HEK293 (cell line): ENCODE measurements around the gene CARNS1.

Source experiments
- CTCF ChIA-PET: fragments of 350-600 bp; formaldehyde crosslinking; extraction: SDS; loops from one replicate; lab custom pipeline; 2021; ENCODE audit warnings: antibody characterized with exemption; lab: Yijun Ruan, JAX
- POLR2A ChIA-PET: fragments of 300-600 bp; formaldehyde crosslinking; extraction: SDS; loops from one replicate; lab custom pipeline; 2020; ENCODE audit warnings: antibody characterized with exemption, inconsistent platforms; lab: Yijun Ruan, JAX
- H3K27ac ChIP-seq: fragments of 200-500 bp; sonication (Bioruptor generic); 2 replicates; pipeline ENCODE4 v1.5.1; 2014; ENCODE audit warnings: low read depth, low read length, control low read depth, inconsistent platforms; ENCODE audit errors: extremely low read depth
- H3K36me3 ChIP-seq, 2 experiments: fragments of 200-500 bp in 1 of 2; sonication (Bioruptor generic) in 1 of 2; 1 replicate in 1 of 2; 2 replicates in 1 of 2; pipeline ENCODE4 v1.5.1; 2014 to 2017; ENCODE audit warnings: inconsistent platforms in 2 of 2, low read length in 2 of 2; ENCODE audit not compliant: control insufficient read depth in 2 of 2, insufficient read depth in 1 of 2
- H3K4me1 ChIP-seq: fragments of 200-500 bp; sonication (Bioruptor generic); 2 replicates; pipeline ENCODE4 v1.5.1; 2014; ENCODE audit warnings: mild to moderate bottlenecking, low read length, inconsistent platforms; ENCODE audit not compliant: control insufficient read depth, insufficient read depth
- H3K4me3 ChIP-seq: 2 replicates; pipeline ENCODE4 v1.5.1; 2011; ENCODE audit warnings: low read depth, mild to moderate bottlenecking, control low read depth, low read length, moderate library complexity
- H3K9me3 ChIP-seq: fragments of 200-500 bp; sonication (Bioruptor generic); 2 replicates; pipeline ENCODE4 v1.5.1; 2014; ENCODE audit warnings: low read depth, low read length, inconsistent platforms; ENCODE audit not compliant: control insufficient read depth, insufficient read depth
- IKZF3 ChIP-seq: fragments of 450-650 bp; IDR thresholded peaks from 2 replicates; pipeline ENCODE4 v1.5.0; 2018; ENCODE audit warnings: missing biosample characterization, mild to moderate bottlenecking, missing genetic modification characterization, moderate library complexity
- REST ChIP-seq: fragments of 450-650 bp; formaldehyde crosslinking; IDR thresholded peaks from 2 replicates; pipeline ENCODE4 v1.5.1; 2016; ENCODE audit warnings: missing biosample characterization, missing genetic modification characterization
- SP7 ChIP-seq: fragments of 450-650 bp; formaldehyde crosslinking; IDR thresholded peaks from 2 replicates; pipeline ENCODE4 v1.5.1; 2016; ENCODE audit warnings: missing biosample characterization, missing genetic modification characterization
- ZNF132 ChIP-seq: fragments of 450-650 bp; formaldehyde crosslinking; IDR thresholded peaks from 2 replicates; pipeline ENCODE4 v1.5.1; 2017; ENCODE audit warnings: missing biosample characterization, missing genetic modification characterization, borderline replicate concordance
- ZNF24 ChIP-seq: fragments of 450-650 bp; formaldehyde crosslinking; IDR thresholded peaks from 2 replicates; pipeline ENCODE4 v1.5.1; 2016; ENCODE audit warnings: missing biosample characterization, missing genetic modification characterization
- ZNF510 ChIP-seq: fragments of 450-650 bp; formaldehyde crosslinking; IDR thresholded peaks from 2 replicates; pipeline ENCODE4 v1.5.1; 2018; ENCODE audit warnings: mild to moderate bottlenecking, missing genetic modification characterization, missing biosample characterization; ENCODE audit not compliant: insufficient replicate concordance
- ZNF600 ChIP-seq: fragments of 450-650 bp; formaldehyde crosslinking; IDR thresholded peaks from 2 replicates; pipeline ENCODE4 v1.5.1; 2016; ENCODE audit warnings: missing biosample characterization, missing genetic modification characterization
- ZNF639 ChIP-seq: fragments of 450-650 bp; formaldehyde crosslinking; IDR thresholded peaks from 2 replicates; pipeline ENCODE4 v1.5.1; 2016; ENCODE audit warnings: missing biosample characterization, missing genetic modification characterization
- ZNF654 ChIP-seq: fragments of 450-650 bp; formaldehyde crosslinking; IDR thresholded peaks from 2 replicates; pipeline ENCODE4 v1.5.1; 2016; ENCODE audit warnings: low read depth, missing biosample characterization, missing genetic modification characterization
- ZNF692 ChIP-seq: fragments of 450-650 bp; formaldehyde crosslinking; IDR thresholded peaks from 2 replicates; pipeline ENCODE4 v1.5.1; 2016; ENCODE audit warnings: missing biosample characterization, missing genetic modification characterization
- ZNF704 ChIP-seq: fragments of 450-650 bp; formaldehyde crosslinking; IDR thresholded peaks from 2 replicates; pipeline ENCODE4 v1.5.1; 2016; ENCODE audit warnings: missing biosample characterization, missing genetic modification characterization
- ZNF830 ChIP-seq: fragments of 450-650 bp; IDR thresholded peaks from 2 replicates; pipeline ENCODE4 v1.5.0; 2018; ENCODE audit warnings: missing biosample characterization, missing genetic modification characterization, low read depth, mild to moderate bottlenecking, moderate library complexity
- ZNF837 ChIP-seq: fragments of 450-650 bp; formaldehyde crosslinking; IDR thresholded peaks from 2 replicates; pipeline ENCODE4 v1.5.1; 2016; ENCODE audit warnings: missing biosample characterization, missing genetic modification characterization
- ZSCAN23 ChIP-seq: fragments of 450-650 bp; formaldehyde crosslinking; IDR thresholded peaks from 2 replicates; pipeline ENCODE4 v1.5.1; 2016; ENCODE audit warnings: missing biosample characterization, missing genetic modification characterization
- TF ChIP-seq, protein P1 (sequence below): fragments of 450-650 bp; IDR thresholded peaks from 2 replicates; pipeline ENCODE4 v1.5.1; 2018; ENCODE audit warnings: missing biosample characterization, missing genetic modification characterization

Gene CARNS1

DNA sequence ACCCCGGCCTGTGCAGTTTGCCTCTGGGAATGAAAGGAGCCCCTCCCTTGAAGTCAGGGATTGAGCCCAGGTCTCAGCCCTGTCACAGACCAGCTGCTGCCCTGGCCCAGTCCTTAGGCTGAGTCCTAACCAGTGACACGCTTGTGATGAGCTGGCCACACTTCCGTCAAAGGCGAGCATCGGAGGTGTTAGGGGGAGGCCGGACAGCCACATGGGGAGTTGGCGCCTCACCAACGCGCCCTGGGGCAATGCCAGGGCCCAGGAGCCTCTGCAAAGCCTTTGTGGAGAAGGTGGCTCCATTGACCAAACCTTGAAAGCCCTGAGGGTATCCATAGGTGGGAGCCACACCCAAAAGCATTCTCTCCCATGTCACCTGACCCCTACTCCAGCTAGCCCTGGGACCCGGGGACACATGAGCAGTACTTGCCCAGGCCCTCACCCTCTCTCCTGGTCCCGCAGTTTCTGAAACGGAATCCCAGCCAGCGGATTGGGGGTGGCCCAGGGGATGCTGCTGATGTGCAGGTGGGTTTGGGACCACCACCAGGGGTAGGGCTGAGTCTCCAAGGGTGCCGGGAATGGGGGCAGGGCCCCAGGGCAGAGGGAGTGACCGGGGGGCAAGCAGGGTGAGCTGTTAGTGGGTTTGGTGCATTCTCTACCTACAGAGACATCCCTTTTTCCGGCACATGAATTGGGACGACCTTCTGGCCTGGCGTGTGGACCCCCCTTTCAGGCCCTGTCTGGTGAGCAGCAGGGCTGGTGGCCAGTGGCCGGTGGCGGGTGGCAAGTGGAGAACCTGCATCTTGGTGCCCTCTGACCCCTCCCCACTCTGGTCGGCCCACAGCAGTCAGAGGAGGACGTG is 18.3 kb downstream of the CARNS1 start:
- TF ChIP-seq ZNF24 (no peak), SP7 (tag by site-specific recombination) (no peak), ZNF510 (no peak), ZNF132 (tag by site-specific recombination) (no peak), ZNF704 (no peak), ZNF830 (tag by site-specific recombination) (no peak), ZSCAN23 (tag by site-specific recombination) (no peak), ZNF692 (tag by site-specific recombination) (no peak), ZNF654 (no peak), ZNF600 (no peak), ZNF837 (tag by site-specific recombination) (no peak), REST (tag by site-specific recombination) (no peak), IKZF3 (tag by site-specific recombination) (no peak), ZNF639 (no peak)
- TF ChIP-seq, protein P1, sequence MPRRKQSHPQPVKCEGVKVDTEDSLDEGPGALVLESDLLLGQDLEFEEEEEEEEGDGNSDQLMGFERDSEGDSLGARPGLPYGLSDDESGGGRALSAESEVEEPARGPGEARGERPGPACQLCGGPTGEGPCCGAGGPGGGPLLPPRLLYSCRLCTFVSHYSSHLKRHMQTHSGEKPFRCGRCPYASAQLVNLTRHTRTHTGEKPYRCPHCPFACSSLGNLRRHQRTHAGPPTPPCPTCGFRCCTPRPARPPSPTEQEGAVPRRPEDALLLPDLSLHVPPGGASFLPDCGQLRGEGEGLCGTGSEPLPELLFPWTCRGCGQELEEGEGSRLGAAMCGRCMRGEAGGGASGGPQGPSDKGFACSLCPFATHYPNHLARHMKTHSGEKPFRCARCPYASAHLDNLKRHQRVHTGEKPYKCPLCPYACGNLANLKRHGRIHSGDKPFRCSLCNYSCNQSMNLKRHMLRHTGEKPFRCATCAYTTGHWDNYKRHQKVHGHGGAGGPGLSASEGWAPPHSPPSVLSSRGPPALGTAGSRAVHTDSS (tag by site-specific recombination): no peak
- no peak overlapping the region for H3K27ac ChIP-seq
- no peak overlapping the region for H3K4me3 ChIP-seq
- H3K36me3 ChIP-seq: peaks cover 5 to 84% of the 10 kb centered on the region in 2 experiments; a peak in 2 of 3 replicates
- H3K9me3 ChIP-seq: no peaks in the 10 kb centered on the region
- POLR2A ChIA-PET: interaction anchor here (0.7 kb wide), 2 partner anchors 10 to 13 kb away, joined by 3 to 6 read pairs; partner anchors contain the start of gene CORO1B
- CTCF ChIA-PET: interaction anchor here (0.6 kb wide), 1 partner anchor 81 kb away, joined by 3 read pairs; no protein-coding TSS in a partner anchor
- peaks cover 5% of the 10 kb centered on the region; the same call in 1 of the 2 replicates for H3K4me1 ChIP-seq
